Measurements from ENCODE around the gene CYB5B.

Gene CYB5B

GRCh38 chr16:69485816-69486215 is 61.4 kb downstream of the CYB5B start:
- no peak for DNase-seq (ENCODE audit: low read depth)

GRCh38 chr16:69486272-69486671 is 61.9 kb downstream of the CYB5B start:
- no peak for DNase-seq (ENCODE audit: low read depth)

- DNase-seq (ENCODE audit: low read depth): no peak
Observed at GRCh38 chr16:69486724-69487123, 62.3 kb downstream of the CYB5B start.

- DNase-seq (ENCODE audit: low read depth): no peak
Observed at GRCh38 chr16:69490707-69491324, 66.4 kb downstream of the CYB5B start.

GRCh38 chr16:69494991-69495392 is 70.6 kb downstream of the CYB5B start:
- DNase-seq (ENCODE audit: low read depth): peak; percentile 22

- no peak for DNase-seq (ENCODE audit: low read depth)
Observed at GRCh38 chr16:69495821-69496220, 71.4 kb downstream of the CYB5B start.

- no peak for DNase-seq (ENCODE audit: low read depth)
Observed at GRCh38 chr16:69496376-69496775, 72.0 kb downstream of the CYB5B start.

GRCh38 chr16:69496896-69497295 is 72.5 kb downstream of the CYB5B start:
- DNase-seq (ENCODE audit: low read depth): no peak

GRCh38 chr16:69497876-69498596 is 73.6 kb downstream of the CYB5B start:
- no peak for DNase-seq (ENCODE audit: low read depth)

- DNase-seq (ENCODE audit: low read depth): no peak
Observed at GRCh38 chr16:69498926-69499325, 74.5 kb downstream of the CYB5B start.

- no peak for DNase-seq (ENCODE audit: low read depth)
Observed at GRCh38 chr16:69499541-69500230, 75.3 kb downstream of the CYB5B start.

- no peak for DNase-seq (ENCODE audit: low read depth)
Observed at GRCh38 chr16:69500496-69500895, 76.1 kb downstream of the CYB5B start.

- DNase-seq (ENCODE audit: low read depth): no peak
Observed at GRCh38 chr16:69501956-69502745, 77.7 kb downstream of the CYB5B start.

- no peak for DNase-seq (ENCODE audit: low read depth)
Observed at GRCh38 chr16:69503244-69503643, 78.8 kb downstream of the CYB5B start.

GRCh38 chr16:69508033-69508755 is 83.8 kb downstream of the CYB5B start:
- no peak for DNase-seq (ENCODE audit: low read depth)

- no peak for DNase-seq (ENCODE audit: low read depth)
Observed at GRCh38 chr16:69509125-69509524, 84.7 kb downstream of the CYB5B start.

GRCh38 chr16:69511651-69512050 is 87.2 kb downstream of the CYB5B start:
- no peak for DNase-seq (ENCODE audit: low read depth)

GRCh38 chr16:69513180-69513966 is 89.0 kb downstream of the CYB5B start:
- no peak for DNase-seq (ENCODE audit: low read depth)

- DNase-seq (ENCODE audit: low read depth): no peak
Observed at GRCh38 chr16:69514356-69514755, 89.9 kb downstream of the CYB5B start.
